Mesothelial cell of epicardium (in vitro differentiated cells): ENCODE measurements around the gene DECR2. TPM values are rescaled to one million over a fixed set of nuclear protein-coding genes. Genes with fewer than 3 reads are reported as not detected.

Experiments used
- DNase-seq, 2 experiments: peaks; one replicate each; pipeline ENCODE4 v3.0.0; 2021; ENCODE audit warnings: low spot score in 2 of 2; ENCODE audit not compliant: unreplicated experiment in 2 of 2
- H3K27ac Mint-ChIP-seq: 2 replicates; pipeline ENCODE4 v1.8.0; 2021; ENCODE audit warnings: mixed read lengths
- H3K27me3 Mint-ChIP-seq: 2 replicates; pipeline ENCODE4 v1.8.0; 2021; ENCODE audit warnings: low read depth, mixed read lengths
- H3K36me3 Mint-ChIP-seq: 2 replicates; pipeline ENCODE4 v1.8.0; 2021; ENCODE audit warnings: mixed read lengths
- H3K4me1 Mint-ChIP-seq: 2 replicates; pipeline ENCODE4 v1.8.0; 2021; ENCODE audit warnings: mixed read lengths
- H3K4me3 Mint-ChIP-seq: 2 replicates; pipeline ENCODE4 v1.8.0; 2021; ENCODE audit warnings: mild to moderate bottlenecking, moderate library complexity, mixed read lengths
- H3K9me3 Mint-ChIP-seq: 2 replicates; pipeline ENCODE4 v1.8.0; 2021; ENCODE audit warnings: mixed read lengths
- total RNA-seq: library from RNA; stranded (reverse); gene quantifications from 3 replicates; pipeline ENCODE4 v1.2.1, GENCODE V29; 2021
- TF ChIP-seq, protein P1 (sequence below): fragments of 200-600 bp; sonication (generic); IDR thresholded peaks from one replicate; pipeline ENCODE4 v1.5.0; 2021; ENCODE audit warnings: antibody characterized with exemption; ENCODE audit not compliant: unreplicated experiment

The DECR2 gene
- total RNA-seq, 1 donor from 2014 or later, result 35.4 TPM

DNA sequence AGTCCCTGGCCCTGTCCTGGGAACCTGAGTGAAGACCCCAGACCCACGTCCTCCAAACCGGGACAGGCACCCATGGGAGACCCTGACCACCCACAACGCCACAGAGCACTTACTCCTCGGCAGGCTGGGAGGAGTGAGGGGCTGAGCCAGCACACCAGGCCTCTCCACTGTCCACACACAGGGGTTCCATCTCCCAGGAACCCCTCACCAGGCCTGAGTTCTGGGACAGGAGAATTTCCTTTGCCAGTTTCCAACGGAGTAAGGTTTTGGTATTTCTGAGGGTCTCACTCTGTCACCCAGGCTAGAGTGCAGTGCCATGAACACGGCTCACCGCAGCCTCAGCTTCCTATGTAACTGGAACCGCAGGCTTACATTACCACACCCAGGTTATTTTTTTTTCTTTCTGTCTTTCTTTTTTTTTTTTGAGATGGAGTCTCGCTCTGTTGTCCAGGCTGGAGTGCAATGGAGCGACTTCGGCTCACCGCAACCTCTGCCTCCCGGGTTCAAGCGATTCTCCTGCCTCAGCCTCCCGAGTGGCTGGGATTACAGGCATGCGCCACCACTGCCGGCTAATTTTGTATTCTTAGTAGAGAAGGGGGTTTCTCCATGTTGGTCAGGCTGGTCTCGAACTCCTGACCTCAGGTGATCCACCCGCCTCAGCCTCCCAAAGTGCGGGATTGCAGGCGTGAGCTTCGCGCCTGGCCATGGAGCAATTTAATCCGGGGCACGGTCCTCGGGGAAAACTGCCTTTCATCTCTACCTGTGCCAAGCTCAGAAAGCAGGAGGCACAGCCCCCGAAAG, 21.5 kb upstream of the DECR2 start:
- DNase-seq, result no peak
- no peak overlapping the region for H3K27ac Mint-ChIP-seq
- no peaks in the 10 kb centered on the region for H3K27me3 Mint-ChIP-seq
- H3K9me3 Mint-ChIP-seq, result no peaks in the 10 kb centered on the region
- TF ChIP-seq, protein P1, sequence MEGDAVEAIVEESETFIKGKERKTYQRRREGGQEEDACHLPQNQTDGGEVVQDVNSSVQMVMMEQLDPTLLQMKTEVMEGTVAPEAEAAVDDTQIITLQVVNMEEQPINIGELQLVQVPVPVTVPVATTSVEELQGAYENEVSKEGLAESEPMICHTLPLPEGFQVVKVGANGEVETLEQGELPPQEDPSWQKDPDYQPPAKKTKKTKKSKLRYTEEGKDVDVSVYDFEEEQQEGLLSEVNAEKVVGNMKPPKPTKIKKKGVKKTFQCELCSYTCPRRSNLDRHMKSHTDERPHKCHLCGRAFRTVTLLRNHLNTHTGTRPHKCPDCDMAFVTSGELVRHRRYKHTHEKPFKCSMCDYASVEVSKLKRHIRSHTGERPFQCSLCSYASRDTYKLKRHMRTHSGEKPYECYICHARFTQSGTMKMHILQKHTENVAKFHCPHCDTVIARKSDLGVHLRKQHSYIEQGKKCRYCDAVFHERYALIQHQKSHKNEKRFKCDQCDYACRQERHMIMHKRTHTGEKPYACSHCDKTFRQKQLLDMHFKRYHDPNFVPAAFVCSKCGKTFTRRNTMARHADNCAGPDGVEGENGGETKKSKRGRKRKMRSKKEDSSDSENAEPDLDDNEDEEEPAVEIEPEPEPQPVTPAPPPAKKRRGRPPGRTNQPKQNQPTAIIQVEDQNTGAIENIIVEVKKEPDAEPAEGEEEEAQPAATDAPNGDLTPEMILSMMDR, result no peak
- peaks cover 26% of the 10 kb centered on the region for H3K4me1 Mint-ChIP-seq
- H3K36me3 Mint-ChIP-seq, result no peaks in the 10 kb centered on the region
- peak overlapping the region; percentile 71 for H3K4me3 Mint-ChIP-seq

DNA sequence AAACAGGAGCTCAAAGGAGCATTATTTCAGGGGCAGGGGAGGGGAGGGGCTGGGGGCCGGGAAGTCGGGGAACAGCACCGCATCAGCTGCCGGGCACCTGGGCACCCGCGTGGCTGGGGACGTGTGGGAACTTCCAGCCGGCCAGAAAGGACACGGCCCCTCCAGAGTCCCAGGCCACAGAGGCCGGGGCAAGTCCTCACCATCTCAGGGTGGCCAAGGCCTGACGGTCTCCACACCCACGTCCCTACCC, 21.0 kb upstream of the DECR2 start:
- no peaks in the 10 kb centered on the region for H3K9me3 Mint-ChIP-seq
- peak overlapping the region; percentile 25 for H3K27ac Mint-ChIP-seq
- no peaks in the 10 kb centered on the region for H3K27me3 Mint-ChIP-seq
- DNase-seq, result no peak
- no peaks in the 10 kb centered on the region for H3K36me3 Mint-ChIP-seq
- TF ChIP-seq, protein P1, result no peak
- H3K4me1 Mint-ChIP-seq, result peaks cover 26% of the 10 kb centered on the region
- peak overlapping the region; percentile 71 for H3K4me3 Mint-ChIP-seq

DNA sequence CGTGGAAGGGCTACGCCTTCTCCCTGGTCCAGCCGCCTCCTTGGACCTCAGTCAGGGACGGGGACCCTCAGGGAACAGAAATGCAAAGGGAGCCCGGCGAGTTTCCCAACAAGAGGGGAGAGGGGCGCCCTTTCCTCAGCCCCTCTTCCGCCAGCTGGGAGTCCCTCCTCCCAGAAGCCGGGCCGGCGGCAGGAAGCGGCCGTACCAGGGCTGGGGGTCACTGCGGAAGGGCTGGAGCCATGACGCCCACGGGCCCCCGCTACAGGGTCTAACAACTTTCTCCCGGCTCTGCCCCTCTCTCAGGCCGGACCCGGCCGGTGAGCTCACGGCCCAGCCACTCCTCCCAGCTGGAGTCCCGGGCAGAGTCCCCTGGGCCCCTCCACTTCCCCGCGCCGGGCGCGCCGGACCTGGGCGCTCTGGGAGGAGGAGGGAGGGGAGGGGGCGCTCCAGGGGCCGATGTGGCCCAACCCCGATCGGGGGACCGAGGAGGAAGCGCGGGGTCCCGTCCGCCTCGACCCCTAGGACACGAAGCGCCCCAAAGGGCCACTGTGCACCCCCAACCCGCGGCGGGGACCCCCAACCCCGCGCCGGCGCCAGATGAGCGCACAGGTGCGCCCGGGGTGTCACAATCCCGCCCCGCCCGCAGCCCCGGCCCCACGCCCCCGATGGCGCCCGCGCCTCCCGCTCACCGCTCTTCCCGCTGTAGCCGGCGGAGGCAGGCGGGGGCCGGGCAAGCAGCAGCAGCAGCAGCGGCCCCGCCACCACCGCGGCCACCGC, 20.5 kb upstream of the DECR2 start:
- peak overlapping the region; percentile 71 for H3K4me3 Mint-ChIP-seq
- TF ChIP-seq, protein P1, result no peak
- no peaks in the 10 kb centered on the region for H3K9me3 Mint-ChIP-seq
- peaks cover 27% of the 10 kb centered on the region for H3K4me1 Mint-ChIP-seq
- DNase-seq, result peak in 1 of 2 experiments; percentile 31
- H3K36me3 Mint-ChIP-seq, result no peaks in the 10 kb centered on the region
- H3K27me3 Mint-ChIP-seq, result no peaks in the 10 kb centered on the region
- peak overlapping the region; percentile 25 for H3K27ac Mint-ChIP-seq

DNA sequence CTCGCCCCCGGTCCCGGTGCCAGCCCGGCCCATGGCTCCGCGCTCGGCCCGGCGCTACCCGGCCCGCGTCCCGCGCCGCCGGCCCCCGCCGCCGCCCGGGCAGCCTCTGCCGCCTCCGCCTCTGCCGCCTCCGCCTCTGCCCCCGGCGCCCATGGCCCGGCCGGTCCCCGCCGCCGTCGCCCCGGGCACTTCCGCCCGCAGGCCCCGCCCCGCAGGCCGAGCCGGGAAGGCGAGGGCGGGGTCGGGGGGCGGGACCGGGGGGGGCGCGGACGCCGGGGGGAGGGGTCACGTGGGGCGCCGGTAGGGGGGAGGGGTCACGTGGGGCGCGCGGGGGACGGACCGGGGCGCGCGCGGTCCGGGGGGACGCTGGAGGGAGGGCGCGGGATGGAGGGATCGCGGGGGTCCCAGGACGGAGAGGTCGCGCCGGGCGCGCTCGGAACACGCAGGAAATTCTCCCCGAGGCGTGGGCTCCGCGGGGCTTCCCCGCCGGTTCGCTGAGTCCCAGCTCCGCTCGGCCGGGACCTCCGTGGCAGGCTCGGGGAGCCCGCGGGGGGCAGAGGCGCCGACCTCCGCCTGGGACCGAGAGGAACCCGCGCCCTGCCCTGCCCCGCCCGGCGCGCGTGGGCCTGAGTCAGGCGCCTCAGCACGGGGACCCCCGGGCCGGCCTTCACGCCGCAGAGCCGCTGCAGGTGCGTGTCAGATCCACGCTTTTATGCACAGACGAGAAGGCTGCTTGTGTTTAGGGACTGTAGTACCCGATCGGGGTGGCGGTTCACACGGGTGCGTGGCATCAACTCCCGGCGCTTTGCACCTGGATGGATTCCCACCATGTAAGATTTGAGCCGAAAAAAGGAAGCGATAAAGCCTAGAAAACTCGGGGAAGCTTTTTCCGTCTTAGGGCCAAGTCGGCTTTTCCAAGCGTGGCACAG, 19.6 kb upstream of the DECR2 start, which contains the start of gene PGAP6:
Gene PGAP6, minus strand, starts transcription at position 190 of the 929 bp plus-strand sequence. Its CDS starts 157 bp downstream, at position 33.
- TF ChIP-seq, protein P1, result no peak
- H3K9me3 Mint-ChIP-seq, result no peaks in the 10 kb centered on the region
- DNase-seq, result peak in 1 of 2 experiments; percentile 47
- H3K27ac Mint-ChIP-seq, result peak within 1 kb of the TSS; percentile 84
- no peaks in the 10 kb centered on the region for H3K36me3 Mint-ChIP-seq
- no peaks in the 10 kb centered on the region for H3K27me3 Mint-ChIP-seq
- peaks cover 33% of the 10 kb centered on the region for H3K4me1 Mint-ChIP-seq
- H3K4me3 Mint-ChIP-seq, result peak within 1 kb of the TSS; percentile 84

DNA sequence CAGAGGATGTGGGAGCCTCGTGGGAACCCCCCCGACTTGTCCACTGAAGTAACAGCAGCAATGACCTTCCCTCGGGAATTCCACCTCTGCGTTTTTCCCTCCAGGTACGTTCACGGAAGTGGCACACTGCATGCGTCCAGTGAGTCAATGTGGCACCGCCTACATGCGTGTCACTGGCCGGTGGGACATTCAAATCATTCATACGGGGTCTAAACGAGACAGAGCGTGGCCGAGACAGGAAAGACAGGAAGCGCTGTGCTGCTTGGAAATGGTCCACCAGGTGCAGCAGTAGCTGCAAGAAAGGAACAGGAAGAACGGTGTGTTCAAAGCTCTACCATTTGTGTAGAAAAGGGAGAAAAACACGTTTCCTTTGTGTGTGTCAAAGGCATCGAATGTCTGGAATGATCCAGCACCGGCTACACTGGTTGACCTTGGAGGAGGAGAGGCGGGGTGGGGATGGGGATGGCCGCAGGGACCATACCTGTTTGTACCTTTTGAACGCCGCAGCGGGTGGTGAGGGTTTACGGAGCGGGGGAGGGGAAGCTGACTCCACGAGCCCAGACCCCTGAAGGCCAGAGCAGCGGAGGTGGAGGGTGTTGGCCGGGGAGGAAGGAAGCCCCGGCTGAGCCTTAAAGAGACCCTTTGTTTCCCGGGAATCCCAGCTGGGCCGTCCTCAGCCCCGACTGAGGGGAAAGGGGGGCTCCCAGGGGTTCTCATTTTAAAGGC, 18.2 kb upstream of the DECR2 start:
- Mint-ChIP-seq H3K27ac (peak overlapping the region; percentile 91), H3K4me3 (peak overlapping the region; percentile 84), H3K9me3 (no peaks in the 10 kb centered on the region), H3K4me1 (peaks cover 43% of the 10 kb centered on the region), H3K27me3 (no peaks in the 10 kb centered on the region), H3K36me3 (no peaks in the 10 kb centered on the region)
- TF ChIP-seq, protein P1, result no peak
- peak in 1 of 2 experiments; percentile 19 for DNase-seq
